Rectal smooth muscle tissue (tissue), 1 donor: ENCODE results near the gene DMRTC1.
"Not testable (repeated sequence)": the region's sequence is repeated elsewhere in the genome, so short reads cannot be mapped to it uniquely, and the experiment has no call there.

Source experiments
- H3K27ac ChIP-seq: one replicate; pipeline ENCODE4 v1.7.0; 2013; ENCODE audit warnings: low read depth, low read length, inconsistent platforms
- H3K27me3 ChIP-seq: one replicate; pipeline ENCODE4 v1.7.0; 2013; ENCODE audit warnings: low read length; ENCODE audit not compliant: control insufficient read depth, insufficient read depth
- H3K36me3 ChIP-seq: one replicate; pipeline ENCODE4 v1.7.0; 2013; ENCODE audit warnings: low read length; ENCODE audit not compliant: control insufficient read depth, insufficient read depth
- H3K4me1 ChIP-seq: one replicate; pipeline ENCODE4 v1.7.0; 2013; ENCODE audit warnings: low read length; ENCODE audit not compliant: control insufficient read depth, insufficient read depth
- H3K4me3 ChIP-seq: one replicate; pipeline ENCODE4 v1.7.0; 2013; ENCODE audit warnings: low read length
- H3K9ac ChIP-seq: one replicate; pipeline ENCODE4 v1.7.0; 2013; ENCODE audit warnings: low read length

Gene DMRTC1

GRCh38 chrX:72889740-72890139 is 53.9 kb downstream of the DMRTC1 start:
- H3K4me1 ChIP-seq, H3K4me3 ChIP-seq, H3K36me3 ChIP-seq: not testable (repeated sequence)

GRCh38 chrX:72882898-72883297 is 60.7 kb downstream of the DMRTC1 start:
- not testable (repeated sequence) for H3K27ac ChIP-seq, H3K9ac ChIP-seq, H3K4me3 ChIP-seq, H3K4me1 ChIP-seq, H3K36me3 ChIP-seq, H3K27me3 ChIP-seq

More at GRCh38 chrX:72889740-72890139, 53.9 kb downstream of the DMRTC1 start:
- not testable (repeated sequence) for H3K9ac ChIP-seq, H3K27me3 ChIP-seq, H3K27ac ChIP-seq

GRCh38 chrX:72837532-72837931 is 106.1 kb downstream of the DMRTC1 start:
- H3K36me3 ChIP-seq, H3K27ac ChIP-seq, H3K27me3 ChIP-seq: not testable (repeated sequence)

GRCh38 chrX:72830701-72831100 is 112.9 kb downstream of the DMRTC1 start:
- not testable (repeated sequence) for H3K4me1 ChIP-seq, H3K27me3 ChIP-seq, H3K36me3 ChIP-seq, H3K9ac ChIP-seq, H3K4me3 ChIP-seq, H3K27ac ChIP-seq

More at GRCh38 chrX:72837532-72837931, 106.1 kb downstream of the DMRTC1 start:
- not testable (repeated sequence) for H3K9ac ChIP-seq, H3K4me3 ChIP-seq, H3K4me1 ChIP-seq
